ENCODE results near the gene CDH24.

The CDH24 gene, protein sequence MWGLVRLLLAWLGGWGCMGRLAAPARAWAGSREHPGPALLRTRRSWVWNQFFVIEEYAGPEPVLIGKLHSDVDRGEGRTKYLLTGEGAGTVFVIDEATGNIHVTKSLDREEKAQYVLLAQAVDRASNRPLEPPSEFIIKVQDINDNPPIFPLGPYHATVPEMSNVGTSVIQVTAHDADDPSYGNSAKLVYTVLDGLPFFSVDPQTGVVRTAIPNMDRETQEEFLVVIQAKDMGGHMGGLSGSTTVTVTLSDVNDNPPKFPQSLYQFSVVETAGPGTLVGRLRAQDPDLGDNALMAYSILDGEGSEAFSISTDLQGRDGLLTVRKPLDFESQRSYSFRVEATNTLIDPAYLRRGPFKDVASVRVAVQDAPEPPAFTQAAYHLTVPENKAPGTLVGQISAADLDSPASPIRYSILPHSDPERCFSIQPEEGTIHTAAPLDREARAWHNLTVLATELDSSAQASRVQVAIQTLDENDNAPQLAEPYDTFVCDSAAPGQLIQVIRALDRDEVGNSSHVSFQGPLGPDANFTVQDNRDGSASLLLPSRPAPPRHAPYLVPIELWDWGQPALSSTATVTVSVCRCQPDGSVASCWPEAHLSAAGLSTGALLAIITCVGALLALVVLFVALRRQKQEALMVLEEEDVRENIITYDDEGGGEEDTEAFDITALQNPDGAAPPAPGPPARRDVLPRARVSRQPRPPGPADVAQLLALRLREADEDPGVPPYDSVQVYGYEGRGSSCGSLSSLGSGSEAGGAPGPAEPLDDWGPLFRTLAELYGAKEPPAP

DNA sequence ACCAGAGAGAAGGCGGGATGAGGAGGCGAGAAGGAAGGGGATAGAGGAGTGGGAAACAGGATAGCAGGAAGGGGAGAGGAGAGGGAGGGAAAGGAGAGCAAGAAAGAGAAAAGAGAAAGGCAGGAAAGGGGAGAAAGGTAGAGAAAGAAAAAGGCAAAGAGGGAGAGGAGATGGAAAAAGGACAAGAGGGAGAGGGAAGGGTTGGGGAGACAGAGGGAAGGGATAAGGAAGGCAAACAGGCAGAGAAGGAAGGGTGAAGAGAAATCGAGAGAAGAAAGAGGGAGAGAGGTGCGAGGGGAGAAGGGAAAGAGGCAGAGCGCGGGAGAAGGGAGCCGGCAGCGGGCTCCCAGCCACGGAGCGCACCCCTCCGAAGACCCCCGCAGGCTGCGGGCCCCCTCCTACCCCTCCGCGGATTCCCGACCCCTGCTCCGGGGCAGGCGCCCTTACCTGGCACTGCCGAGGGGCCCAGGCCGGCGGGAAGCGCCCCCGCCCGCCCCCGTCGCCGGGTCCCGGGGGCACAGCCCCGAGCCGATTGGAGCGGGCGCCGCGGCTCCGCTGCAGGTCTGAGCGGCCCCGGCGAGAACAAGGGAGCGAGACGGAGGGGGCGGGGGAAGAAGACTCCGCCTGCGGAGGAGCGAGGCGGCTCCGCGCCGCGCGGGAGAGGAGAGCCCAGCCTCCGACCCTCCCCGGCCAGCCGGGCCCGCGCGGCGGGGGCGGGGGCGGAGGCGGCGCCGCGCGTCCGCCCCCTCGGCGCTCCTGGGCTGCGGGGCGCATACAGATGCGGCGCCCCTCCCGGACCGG lies at the start of gene CDH24:
TSS of gene CDH24 (minus strand) at position 565 of the 801 bp plus-strand sequence. CDS start 1,787 bp downstream, outside the sequence.
- DNase-seq: no peak

DNA sequence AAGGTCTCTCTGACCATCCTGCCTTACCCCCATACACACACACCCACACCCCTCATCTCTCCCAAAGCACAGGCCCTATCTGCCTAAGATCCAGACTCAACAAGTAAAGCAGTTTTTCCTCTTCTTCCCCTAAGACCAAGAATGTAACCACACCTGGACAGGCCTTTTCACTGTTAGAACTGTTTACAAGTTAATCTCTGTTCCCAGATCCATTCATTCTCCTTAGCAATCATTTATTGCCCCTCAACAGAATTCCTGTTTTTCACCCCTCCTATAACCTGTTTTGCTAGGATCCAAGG lies 49.4 kb upstream of the CDH24 start:
- DNase-seq: no peak

DNA sequence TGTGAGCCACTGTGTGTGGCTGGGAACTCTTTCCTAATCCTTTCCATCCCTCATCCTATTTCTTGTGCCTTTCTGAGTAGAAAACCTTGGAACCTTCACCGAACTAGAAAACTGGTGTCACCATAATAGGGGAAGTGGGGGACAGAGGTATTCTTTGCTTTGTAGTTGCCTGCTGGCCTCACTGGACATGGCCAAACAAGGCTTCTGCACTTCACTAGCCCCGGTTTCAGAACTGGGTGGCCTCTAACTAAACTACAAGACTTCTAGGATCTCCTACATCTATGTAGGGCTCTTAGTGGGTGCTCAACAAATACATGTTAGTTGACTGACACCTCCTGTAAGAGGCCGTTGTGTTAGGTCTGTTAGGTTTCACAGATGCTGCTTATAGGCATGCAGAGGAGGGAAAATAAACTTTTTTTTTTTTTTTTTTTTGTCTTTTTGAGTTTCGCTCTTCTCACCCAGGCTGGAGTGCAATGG lies 48.1 kb upstream of the CDH24 start:
- DNase-seq: no peak

DNA sequence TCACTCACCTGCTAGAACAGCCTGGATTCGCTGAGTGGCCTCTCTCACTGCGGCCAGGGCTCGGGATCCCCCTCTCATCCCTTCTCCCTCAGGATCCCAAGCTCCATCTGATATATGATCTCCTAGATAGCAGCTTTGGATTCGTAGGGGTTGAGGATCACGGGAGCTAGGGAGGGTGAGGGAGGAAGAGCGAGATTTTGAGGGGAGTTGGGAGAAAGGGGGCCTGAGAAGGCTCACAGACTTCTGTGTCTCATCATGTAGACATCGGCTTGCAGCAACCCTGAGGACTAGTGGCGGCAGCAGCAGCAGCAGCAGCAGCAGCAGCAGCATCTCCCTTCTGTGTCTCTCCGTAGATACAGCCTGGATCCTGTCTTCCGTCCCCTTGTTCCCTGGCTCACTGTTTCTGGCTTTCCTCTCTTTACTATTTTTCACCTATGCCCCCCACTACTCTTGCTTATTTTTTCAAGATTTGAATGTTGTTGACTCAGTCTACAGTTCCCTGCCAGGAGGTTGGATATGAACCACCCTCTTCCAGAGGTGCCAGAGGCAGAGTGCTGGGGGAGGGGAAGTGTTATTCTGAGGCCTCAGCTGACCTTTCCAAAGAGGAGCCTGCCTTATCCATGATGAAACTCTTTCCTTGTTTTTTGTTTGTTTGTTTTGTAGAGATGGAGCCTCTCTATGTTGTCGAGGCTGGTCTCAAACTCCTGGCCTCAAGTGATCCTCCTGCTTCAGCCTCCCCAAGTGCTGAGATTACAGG lies 47.4 kb upstream of the CDH24 start, which contains the start of gene CIROP:
TSS of gene CIROP (minus strand) at position 399 of the 757 bp plus-strand sequence. CDS start at position 330, 69 bp downstream.
- DNase-seq: no peak

DNA sequence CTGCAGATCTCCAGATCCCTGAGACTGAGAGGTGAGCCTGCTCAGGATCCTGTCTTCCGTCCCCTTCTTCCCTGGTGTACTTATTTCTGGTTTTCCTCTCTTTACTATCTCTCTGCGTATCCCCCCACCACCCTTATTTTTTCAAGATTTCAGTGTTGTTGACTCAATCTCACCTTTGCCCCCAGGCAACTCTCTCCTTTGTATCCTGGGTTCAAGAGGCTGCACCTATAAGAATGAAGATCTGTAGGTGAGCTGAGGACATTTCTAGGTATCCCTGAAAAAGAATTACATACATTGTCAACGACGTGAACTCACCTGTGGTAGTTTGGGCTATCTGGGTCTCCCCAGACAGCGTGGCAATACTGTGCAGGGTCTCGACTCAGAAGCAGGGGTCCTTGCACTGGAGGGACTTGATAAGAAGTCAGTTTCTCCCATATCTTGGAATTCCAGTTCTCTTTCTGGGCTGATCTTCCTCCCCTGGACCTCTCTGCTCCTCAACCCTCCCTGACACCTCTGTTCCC lies 46.8 kb upstream of the CDH24 start:
- DNase-seq: no peak

DNA sequence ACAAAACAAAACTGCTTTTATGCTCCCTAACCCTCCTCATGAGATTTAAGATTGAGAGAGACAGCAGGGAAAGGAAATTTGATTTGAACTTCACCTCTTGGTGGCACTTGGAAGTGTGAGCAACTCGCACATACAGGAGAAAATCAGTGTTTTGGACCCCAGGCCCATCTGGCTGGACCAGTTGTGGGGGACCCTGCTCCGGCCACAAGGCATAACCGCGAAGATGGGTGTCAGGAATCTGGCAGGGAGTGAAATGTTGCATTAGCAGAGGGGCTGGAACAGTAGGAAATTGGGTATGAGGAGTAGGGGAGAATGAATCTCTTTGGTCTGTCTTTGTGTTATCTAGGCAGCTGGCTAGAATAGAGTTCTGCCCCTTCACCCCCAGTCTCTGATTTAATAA lies 46.3 kb upstream of the CDH24 start:
- DNase-seq: no peak

DNA sequence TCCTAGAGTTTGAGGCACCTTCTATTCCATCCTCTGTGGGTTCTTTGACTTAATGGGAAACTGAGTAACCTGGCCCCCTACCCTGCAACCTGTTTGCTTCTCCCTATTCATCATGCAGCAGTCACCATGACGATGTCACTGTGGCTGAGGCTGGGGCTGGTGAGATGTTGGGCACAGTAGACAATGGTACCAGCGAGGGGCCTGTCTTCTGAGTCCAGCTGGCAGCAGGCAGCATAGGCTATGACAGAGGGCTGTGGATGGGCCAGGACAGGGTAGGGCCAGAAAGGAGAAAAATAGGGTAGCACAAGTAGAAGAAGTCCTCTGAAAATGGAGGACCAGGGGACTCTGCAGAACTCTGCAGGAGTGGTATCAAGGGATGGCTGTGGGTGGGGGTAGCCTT lies 45.5 kb upstream of the CDH24 start:
- no peak for DNase-seq

DNA sequence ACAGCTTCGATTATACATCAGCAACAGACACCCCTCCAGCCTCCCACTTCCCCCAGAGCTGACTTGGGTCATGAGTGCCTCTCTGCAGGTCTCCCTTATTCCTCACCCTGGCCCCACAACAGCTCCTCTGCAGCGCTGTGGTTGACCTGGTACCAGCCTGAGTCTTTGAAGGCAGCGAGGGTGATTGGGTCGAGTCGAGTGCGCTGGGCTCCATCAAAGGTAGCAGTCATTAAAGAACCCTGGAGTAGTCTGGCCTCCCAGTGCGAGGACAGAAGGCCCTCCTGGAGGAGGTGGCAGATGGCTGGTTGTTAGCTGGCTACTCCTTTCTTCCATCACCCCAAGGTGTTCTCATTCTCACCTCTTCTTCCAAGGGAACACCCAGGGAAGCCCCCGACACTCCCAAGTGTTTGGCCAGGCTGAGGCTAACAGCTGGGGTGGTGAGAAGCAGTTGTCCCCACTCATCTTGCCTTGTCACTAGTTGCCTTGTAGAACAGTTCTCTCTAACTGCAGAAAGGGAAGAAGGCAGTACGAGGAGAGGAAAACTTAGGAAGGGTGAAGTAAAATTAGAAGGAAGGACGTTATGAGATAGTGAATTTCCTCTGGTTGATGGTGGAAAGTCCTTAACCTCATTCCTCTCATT lies 44.8 kb upstream of the CDH24 start:
- no peak for DNase-seq

DNA sequence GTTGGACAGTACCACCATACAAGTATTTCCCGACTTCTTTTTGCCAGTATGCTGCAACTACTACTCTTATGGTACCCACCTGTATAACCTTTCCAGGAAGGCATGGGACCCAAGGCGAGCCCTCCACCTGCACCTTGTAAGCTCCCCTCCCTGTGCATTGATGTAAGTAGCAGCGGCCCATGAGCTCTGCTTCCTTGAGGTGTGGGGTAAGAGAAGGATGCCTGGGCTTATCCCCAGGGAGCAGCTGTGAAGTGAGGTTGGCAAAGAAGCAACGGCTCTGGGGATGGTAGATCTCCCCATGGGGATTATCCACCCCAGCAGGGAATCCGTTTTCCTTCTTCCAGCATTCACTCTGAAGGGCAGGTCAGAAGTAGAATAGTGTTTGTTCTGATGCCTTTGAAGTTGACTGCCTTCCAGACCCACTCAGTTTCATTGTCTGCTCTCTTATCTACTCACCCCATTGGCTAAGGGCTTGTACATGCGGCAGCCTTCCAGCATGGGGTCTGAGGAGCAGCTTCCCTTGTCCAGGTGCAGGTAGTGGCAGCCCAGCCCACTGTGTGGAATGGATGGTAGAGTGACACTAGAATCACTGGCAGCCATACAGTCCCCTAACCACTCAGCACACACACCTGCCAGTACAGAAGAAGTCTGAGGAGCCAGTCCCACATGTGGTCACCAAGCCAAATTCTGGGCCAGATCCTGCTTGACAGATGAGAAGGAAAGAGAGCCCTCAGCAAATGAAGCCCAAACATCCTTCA lies 44.1 kb upstream of the CDH24 start:
- no peak for DNase-seq

DNA sequence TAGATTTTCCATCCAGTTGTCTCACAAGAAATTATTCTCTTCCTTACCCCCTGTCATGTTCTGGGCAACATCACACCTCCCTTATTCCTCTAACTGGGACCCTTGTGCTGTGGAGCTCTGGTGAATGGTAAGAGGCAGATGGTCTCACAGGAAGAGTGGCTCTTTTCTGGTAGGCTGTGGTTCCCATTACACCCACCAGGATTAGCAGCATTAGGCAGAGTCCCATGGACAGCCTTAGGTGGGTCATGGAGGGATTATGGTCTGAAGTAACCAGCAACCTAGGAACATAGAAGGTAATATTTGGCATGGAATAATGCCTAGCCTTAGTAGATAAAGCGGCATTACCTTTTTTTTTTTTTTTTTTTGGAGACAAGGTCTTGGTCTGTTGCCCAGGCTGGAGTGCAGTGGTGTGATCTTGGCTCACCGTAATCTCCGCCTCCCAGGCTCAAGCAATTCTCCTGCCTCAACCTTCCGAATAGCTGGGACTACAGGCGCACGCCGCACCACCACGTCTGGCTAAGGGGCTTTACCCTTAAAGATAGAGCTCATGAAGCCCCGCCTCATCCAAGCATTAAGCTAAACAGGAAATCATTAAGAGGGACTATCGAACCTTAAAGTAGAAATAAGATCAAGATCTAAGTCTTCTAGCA lies 42.0 kb upstream of the CDH24 start:
- DNase-seq: peak in 1 of 2 experiments; percentile 9

DNA sequence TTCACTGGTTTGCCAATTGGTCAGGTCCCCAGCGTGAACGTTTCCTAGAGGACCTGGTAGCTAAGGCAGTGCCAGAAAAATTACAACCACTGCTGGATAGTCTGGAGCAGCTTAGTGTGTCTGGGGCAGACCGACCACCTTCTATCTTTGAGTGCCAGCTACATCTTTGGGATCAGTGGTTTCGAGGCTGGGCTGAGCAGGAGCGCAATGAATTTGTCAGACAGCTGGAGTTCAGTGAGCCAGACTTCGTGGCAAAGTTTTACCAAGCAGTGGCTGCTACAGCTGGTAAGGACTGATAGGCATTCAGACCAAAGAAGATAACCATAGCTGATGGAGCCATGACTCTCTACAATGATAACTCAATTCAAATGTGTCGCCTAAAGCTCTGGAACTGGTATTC lies 40.5 kb upstream of the CDH24 start:
- DNase-seq: no peak

DNA sequence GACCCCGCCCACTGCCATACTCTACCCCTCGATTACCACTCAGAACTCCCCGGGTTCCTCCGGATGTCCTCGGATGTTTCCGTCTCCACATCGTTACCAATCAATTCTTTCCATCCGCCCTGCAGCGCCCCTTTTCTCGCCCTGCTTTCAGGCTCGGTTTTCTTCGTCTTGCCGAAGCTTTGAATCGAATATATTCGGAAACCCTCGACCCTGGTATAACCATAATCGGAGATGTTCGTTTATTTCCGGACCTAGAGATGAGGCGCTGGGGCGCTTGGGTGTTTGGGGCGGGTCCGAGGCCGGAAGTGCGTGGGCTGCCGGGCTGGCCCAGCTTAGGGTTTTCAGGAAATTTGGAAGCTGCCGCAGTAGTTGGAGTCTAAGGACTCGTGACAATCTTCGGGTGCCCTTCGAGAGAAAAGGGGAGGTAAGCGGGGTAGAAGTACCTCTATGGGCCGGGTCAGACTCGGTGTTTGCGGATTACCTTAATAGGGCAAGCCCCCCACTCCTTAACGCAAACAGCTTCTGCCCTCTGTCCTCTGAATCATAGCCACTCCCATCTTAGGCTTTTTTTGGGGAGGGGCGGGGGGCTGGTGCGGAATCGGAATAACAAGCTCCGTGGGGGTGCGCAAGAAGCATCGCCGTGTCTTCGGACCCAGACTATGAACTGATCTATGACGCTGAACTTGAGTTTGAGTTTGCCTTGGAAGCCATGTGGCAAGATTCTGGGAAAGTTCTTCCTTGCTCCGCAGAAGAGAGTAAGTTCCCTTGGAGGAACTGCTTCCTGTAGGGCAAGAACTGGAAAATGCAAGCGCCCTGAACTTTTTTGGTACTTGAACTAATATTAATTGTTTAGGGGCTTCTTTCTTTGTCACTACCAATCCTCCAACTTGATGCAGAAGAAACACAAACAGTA lies 38.1 kb upstream of the CDH24 start, which contains the start of gene C14orf119:
TSS of gene C14orf119 (plus strand) at position 310 of the 913 bp plus-strand sequence. CDS start 2,154 bp downstream, outside the sequence.
- DNase-seq: no peak

DNA sequence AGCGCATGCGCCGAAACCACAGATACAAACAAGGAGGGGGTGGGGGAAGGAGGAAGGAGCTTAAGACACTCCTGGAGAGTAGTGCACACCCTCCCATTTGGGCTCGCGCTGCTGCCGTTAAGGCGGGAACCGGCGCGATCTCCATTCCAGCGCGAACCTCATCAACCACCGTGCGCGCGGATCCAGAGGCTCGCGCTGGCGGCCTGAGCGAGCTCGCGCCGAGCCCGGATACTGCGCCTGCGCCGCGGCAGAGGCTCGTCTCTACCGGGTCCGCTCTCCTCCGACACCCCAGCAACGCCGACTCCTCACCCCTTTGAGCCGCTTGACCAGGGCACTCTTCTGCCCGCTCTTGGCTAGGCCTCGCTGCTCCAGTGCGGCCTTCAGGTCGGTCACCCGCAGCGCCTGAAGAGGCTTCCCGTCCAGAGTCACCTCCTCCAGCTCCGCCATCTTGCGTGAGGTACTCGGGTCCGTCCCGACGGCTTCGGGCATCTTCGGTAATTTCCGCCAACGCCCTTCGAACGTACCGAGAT lies 37.4 kb upstream of the CDH24 start, which contains the start of gene ACIN1:
TSS of gene ACIN1 (minus strand) at position 471 of the 530 bp plus-strand sequence. CDS start at position 447, 24 bp downstream.
- no peak for DNase-seq

DNA sequence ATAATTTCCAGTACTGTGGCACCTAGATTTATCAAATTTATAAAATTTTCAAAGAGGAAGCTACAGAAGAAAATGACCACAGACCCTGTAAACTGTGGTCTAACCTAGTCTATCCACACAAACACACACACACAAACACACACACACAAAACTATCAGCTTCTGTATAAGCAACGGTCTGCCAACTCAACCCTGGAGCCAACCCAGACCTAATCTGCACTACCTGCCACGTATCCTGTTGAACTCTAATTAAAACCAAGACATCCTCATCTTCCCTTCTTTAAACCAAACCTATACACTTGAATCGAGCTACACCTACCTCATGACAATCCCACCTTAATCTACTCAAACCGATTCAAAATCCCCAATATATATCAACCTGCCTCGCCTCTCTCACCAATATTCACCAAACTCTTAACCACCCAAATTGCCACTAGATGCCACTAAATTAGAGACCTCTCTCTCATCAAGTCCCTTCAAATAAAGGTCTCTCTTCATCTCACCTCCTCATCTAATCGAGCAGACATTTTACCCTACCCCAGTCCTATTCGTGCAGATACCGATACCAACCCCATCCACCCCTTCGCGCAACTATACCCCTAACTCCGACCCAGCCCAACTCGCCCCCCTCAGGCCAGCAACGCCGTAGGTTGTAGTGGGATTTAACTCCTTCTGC lies 36.8 kb upstream of the CDH24 start:
- DNase-seq: no peak

DNA sequence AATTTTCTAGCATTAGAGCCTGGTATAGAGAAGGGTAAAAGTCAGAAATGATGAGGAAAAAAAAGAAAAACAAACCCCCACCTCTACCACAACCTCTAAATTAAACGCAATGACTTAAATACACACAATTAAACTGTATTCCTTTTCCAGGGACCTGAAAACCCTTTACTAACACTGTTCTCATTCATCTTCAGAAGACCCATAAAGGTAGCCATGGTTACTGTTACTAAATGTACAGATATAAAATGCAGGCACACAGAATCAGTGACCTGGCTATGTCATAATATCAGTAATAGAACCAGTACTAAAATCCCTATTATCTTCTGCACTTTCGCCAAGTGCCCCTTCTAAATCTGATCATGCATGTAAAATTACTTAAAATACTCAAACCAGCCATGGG lies 36.2 kb upstream of the CDH24 start:
- no peak for DNase-seq

DNA sequence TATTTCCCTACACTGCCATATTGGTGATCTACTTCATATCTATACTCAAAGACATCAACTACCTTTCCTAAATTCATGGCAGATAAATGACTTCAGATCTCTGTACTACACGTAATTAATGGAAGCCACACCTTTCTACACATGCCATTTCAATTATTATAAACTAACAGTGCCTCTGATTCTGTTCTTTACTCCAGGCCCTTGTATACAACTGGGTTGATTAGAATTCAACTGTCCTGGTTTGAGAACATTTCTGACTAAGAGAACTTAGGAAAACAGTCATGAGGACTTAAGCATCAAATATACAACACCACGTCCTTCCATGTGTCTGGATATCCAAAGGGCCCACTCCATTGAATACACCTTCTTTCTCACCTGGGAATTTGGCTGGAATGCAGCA lies 35.8 kb upstream of the CDH24 start:
- DNase-seq: no peak

DNA sequence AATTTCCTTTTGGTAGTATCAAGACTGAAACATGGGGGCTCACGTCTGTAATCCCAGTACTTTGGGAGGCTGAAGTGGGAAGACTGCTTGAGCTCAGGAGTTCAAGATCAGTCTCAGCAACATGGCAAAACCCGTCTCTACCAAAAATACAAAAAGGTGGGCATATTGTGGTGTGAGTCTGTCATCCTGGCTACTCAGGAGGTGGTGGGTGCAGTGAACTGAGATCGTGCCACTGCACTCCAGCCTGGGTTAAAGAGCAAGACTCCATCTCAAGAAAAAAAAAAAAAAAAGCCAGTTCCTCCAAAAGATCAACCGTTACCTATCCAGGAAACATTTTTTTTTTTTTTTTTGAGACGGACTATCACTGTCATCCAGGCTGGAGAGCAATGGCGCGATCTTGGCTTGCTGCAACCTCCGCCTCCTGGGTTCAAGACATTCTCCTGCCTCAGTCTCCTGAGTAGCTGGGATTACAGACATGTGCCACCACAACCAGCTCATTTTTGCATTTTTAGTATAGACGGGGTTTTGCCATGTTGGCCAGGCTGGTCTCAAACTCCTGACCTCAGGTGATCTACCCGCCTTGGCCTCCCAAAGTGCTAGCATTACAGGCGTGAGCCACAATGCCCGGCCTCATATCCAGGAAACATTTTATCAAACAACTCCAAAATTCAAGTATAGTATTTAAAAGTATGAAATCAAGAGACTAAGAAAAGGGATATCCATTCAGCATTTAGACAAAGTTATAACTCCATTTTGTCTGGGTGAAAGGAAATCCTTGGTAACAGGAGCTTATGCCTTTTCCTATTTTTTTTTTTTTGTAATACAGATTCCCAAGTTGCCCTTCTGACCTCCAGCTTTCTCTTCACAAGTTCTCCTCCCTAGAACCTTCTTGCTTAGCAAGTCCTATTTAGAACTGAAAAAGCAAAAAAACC lies 34.2 kb upstream of the CDH24 start:
- no peak for DNase-seq

Data from Kasumi-1 (cell line).